Erythroblast (primary cell): ENCODE data around the gene NTM.

Experiments used
- GATA1 ChIP-seq: IDR thresholded peaks from 2 replicates; pipeline ENCODE4 v1.6.1; 2011; ENCODE audit warnings: low read depth, mild to moderate bottlenecking, control low read depth, low read length, moderate library complexity
- POLR2A ChIP-seq: IDR thresholded peaks from 2 replicates; pipeline ENCODE4 v1.6.1; 2011; ENCODE audit warnings: mild to moderate bottlenecking, low read length

- no peak for TF ChIP-seq POLR2A
- no peak for TF ChIP-seq GATA1
Measured at GRCh38 chr11:131486937-131487635, 116.7 kb downstream of the NTM start.
